GM19240 (cell line): ENCODE results near the gene DENND10.
"Not testable (repeated sequence)": the region's sequence is repeated elsewhere in the genome, so short reads cannot be mapped to it uniquely, and the experiment has no call there.

Experiments used
- DNase-seq: peaks from one replicate; pipeline ENCODE4 v3.0.0; 2011; ENCODE audit warnings: low spot score; ENCODE audit not compliant: insufficient read length

Gene DENND10

DNA sequence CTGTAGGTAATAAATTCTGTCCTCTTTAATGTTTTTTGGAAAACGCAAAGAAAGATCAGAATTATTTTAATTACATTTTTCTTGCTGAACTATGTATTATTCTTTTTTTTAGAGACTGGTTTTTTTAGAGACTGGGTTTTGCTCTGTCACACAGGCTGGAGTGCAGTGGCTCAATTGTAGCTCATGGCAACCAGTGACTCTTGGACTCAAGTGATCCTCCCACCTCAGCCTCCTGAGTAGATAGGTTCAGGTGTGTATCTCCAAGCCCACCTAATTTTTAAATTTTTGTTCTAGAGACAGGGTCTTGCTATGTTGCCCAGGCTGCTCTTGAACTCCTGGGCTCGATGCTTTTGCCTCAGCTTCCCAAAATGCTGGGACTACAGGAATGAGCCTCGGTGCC, 5.3 kb upstream of the DENND10 start:
- no peak for DNase-seq

DNA sequence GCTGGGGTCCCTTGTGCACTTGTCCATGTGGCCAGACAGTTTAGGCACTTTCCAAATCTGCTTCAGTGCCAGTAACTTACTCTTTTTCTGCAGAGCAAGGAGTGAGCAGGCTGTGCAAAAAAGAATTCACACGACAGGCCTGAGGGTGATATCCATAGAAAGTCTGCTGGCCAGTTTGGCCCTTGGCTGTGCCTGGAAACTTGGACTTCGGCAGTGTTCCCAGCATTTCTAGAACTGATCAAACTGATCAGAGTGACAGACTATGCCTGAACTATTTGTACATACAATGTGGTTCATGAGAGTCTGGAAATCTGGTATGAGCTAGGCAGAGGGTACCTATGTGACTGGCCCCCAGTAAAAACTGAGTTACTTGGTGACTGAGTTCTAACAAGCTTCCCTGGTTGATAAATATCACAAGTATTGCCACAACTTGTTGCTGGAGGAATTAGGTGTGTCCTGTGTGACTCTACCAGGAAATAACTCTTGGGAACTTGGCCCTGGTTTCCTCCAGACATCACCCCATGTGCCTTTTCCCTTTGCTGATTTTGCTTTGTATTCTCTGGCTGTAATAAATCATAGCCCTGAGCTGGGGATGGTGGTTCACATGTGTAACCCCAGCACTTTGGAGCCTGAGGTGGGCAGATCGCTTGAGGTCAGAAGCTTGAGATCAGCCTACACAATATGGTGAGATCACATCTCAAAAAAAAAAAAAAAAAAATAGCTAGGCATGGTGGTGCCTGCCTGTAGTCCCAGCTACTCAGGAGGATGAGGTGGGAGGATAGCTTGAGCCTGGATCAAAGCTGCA, 3.3 kb upstream of the DENND10 start:
- no peak for DNase-seq

GRCh38 chr10:119101366-119102098, 2.4 kb upstream of the DENND10 start:
- no peak for DNase-seq

DNA sequence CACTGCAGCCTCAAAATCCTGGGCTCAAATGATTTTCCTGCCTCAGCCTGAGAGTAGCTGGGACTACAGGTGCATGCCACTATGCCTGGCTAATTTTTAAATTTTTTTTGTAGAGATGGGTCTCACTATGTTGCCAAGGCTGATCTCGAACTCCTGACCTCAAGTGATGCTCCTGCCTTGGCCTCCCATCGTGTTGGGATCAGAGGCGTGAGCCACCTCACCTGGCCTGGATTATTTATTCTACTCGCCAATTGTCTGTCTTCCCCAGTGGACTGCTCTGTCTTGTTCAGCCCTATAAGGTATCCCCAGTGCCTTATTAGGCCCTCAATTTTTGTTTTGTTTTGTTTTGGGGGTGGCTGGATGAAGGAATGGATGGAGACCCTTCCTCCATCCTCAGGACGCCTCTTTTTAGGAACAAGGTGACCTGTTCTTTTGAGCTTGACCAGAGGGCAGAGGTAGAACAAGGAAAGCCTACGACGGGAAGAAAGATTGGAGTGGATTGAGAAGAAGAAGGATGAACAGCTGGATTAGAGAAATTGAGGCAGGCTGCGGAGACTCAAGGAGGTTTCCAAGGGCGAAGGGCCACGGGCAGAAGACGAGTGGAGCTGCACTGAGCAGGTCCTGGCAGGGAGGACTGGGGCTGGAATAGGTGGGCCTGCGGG, 541 bp upstream of the DENND10 start:
- DNase-seq: no peak

- DNase-seq: no peak
These were observed 722 bp downstream of the DENND10 start for GRCh38 chr10:119104654-119105015.

- no peak for DNase-seq
These were observed 1.2 kb downstream of the DENND10 start for GRCh38 chr10:119105155-119105554.

GRCh38 chr10:119105899-119106298, 2.0 kb downstream of the DENND10 start:
- DNase-seq: not testable (repeated sequence)

- DNase-seq: not testable (repeated sequence)
These were observed 3.2 kb downstream of the DENND10 start for GRCh38 chr10:119107106-119107505.

- not testable (repeated sequence) for DNase-seq
These were observed 3.9 kb downstream of the DENND10 start for GRCh38 chr10:119107771-119108170.

GRCh38 chr10:119112056-119112455, 8.1 kb downstream of the DENND10 start:
- no peak for DNase-seq

DNA sequence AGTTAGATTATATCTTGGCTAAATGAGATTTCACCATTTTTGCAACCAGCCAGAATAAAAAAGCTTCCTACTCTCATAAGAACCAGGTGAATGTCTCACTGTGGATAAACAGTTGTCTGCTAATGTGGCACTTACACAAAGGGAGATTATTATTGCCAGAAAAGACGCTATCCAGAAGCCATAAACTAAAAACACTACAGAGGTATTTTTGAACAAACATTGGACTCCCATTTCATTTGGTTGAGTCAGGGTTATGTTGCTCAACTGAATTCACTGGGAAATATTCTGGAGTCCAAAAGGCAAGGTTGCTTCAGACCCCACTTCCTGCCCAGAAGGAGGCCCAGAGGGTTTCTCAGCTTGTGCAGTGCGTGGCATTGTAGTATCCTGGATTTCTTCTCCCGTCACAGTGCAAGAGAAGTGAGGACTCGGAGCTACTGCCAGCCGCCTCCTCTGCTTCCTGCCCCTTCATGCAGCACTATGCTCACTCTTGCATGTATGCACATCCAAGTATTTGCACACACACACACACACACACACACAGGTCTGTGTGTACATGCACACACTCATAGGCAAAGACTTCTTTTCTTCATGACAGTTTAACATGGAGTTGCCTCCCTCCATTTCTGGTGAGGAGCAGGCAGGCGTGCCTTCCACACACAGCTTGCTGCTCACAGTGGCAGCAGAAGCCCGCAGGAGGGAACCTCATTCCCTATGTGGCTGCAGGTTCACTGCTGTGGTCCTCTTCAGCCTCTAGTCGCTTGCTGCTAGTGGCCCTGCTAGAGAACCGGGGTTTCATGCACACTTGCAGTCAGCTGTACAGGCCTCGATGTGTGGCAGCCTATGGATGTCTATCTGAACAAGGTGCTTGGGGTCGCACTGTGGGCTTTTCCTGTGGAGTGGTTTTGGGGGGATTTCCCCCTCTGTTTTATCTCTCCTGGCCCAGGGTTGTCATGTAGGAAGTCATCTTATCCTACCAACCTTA, 10.1 kb downstream of the DENND10 start:
- no peak for DNase-seq

DNA sequence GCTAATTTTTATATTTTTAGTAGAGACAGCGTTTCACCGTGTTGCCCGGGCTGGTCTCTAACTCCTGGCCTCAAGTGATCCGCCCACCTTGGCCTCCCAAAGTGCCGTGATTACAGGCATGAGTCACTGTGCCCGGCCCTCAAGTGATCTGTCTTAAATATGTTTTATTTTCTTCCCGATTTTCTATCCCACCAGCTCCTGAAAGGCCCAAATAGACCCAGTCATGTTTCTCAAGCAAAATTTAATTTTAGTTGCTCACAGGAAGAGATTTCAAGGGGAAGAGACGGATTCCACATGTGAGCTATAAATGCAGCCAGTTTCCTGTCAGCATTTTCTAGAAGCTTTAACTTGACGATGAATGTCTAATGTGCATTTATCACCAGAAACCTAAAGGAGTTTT, 12.0 kb downstream of the DENND10 start:
- DNase-seq: no peak

DNA sequence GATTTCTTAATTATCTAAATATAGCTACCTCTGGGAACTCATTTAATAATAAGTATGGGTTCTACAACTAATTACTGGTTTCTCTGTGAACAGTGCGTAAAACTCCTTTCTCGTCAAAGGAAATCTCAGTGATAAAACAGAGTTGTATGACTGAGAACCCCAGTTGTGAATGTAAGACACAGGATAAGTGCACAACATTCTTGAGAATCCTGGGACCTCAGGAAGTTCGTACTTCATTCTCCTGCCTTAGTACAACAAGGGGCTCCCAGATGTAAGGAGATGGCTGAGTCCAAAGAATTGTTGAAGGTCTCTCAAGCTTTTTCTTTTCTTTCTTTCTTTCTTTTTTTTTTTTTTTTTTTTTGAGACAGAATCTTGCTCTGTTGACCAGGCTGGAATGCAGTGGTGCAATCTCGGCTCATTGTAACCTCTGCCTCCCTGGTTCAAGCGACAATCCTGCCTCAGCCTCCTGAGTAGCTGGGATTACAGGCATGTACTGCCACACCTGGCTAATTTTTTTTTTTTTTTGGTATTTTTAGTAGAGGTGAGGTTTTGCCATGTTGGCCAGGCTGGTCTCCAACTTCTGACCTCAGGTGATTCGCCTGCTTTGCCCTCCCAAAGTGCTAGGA, 12.5 kb downstream of the DENND10 start:
- no peak for DNase-seq

DNA sequence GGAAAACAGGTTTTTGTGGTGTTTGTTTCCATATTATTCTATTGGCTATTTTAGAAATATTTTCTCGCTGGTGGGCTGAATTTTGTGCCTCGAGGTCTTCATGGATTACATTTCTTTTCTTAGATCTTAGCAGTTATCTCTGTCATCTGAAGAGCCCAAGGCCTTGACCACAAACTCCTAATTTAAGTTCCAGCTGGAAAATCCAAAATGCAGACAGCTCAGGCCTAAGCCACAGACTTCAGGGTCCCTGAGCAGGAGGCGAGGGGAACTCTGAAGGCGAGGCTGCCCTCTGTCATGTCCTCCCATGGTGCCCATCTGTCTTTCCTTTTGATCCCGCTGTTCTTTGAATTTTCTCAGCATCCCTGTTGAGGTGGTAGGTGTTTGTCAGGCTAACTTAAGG, 14.3 kb downstream of the DENND10 start:
- DNase-seq: no peak

DNA sequence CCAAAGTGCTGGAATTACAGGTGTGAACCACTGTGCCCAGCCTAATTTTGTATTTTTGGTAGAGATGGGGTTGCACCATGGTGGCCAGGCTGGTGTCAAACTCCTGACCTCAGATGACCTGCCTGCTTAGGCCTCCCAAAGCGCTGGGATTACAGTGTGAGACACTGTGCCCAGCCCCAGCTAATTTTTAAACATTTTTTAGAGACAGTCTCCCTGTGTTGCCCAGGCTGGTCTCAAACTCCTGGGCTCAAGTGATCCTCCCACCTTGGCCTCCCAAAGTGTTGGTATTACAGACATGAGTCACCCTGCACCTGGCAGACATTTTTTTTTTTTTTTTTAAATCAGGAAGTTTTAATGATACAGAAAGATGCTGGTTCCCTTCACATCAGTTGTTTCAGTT, 15.5 kb downstream of the DENND10 start:
- no peak for DNase-seq

- peak; percentile 24 for DNase-seq
These were observed 16.5 kb downstream of the DENND10 start for GRCh38 chr10:119120413-119120867.

GRCh38 chr10:119120875-119121274, 17.0 kb downstream of the DENND10 start:
- DNase-seq: no peak

DNA sequence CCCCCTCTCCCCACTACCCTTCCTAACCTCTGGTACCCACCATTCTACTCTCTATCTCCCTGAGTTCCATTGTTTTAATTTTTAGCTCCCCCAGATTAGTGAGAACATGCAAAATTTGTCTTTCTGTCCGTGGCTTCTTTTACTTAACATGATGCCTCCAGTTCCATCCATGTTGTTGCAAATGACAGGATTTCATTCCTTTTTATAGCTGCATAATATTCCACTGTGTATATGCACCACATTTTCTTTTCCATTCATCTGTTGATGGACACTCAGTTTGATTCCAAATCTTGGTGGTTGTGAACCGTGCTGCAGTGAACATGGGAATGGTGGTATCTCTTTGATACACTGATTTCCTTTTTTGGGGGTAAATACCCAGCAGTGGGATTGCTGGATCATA, 22.0 kb downstream of the DENND10 start:
- DNase-seq: no peak

GRCh38 chr10:119129721-119130120, 25.8 kb downstream of the DENND10 start:
- DNase-seq: no peak

DNA sequence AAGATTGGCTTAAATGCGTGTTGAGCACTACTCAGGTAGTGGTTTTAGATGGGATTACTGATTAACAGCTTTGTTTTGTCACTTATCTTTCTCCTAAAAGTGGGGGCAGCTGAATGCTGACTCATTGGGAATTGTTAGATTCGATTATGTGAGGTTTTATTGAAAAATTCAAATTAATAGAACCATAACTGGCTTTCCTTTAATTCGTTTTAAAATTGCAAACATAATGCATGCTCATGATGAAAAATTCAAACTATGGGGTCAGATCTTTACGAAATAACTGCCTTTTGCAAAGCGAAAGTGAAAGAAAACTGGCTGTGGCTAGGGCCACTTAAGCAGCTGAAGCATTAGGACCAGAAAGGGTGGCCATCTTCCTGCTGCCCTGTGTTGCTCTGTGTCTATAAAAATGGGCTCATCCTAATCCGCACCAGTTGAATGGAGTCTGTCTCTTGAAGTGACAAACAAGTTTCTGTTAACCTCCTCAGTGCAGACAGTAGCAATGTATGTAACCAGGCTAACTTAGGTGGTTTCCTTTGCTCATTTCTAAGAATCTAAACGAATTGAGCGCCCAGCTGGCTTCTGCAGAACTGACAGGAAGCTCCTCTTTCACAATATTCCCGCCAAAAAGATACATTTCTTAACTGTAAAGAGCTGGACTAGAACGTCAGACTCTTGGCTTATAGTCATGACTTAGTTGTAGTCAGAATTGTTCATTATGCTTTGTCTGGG, 27.8 kb downstream of the DENND10 start:
- DNase-seq: peak; percentile 25
